HTERT RPE-1 (cell line): ENCODE results near the gene PARD6A.

Experiments
- in situ Hi-C: fragments of 300-500 bp; cut with MboI; formaldehyde crosslinking; loops from 4 replicates; pipeline ENCODE4 v1.14.3; 2020; ENCODE audit warnings: low sequenced_read_pairs

PARD6A gene

DNA sequence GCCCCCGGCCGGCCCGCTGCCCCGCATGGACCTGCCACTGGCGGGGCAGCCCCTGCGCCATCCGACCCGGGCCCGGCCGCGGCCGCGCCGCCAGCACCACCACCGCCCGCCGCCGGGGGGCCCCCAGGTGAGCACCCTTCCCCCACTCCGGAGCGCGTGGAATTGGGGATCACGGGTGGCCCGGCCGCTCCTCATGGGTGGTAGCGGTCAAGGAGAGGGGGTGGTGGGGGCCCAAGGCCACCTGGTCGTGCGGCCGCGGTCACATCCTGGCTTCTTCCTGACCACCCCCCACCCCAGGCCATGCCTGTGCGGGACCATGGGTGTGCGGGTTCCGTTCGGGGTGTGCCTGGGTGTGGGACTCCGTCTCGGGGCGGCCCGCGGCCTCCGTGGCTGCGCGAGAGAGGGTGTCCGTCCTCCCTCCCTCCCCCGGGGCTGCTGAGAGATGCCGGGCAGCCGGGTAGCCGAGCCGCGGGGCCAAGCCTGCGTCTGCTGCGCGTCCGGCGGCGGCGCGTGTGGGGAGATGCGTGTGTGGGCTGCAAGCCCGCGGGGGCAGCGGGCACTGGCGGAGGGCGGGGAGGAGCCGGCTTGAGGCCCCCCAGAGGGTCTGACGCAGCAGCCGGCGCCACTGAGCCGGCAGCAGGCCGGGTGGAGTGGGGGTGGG is 7.5 kb upstream of the PARD6A start:
- in situ Hi-C loops, result no loop called here

DNA sequence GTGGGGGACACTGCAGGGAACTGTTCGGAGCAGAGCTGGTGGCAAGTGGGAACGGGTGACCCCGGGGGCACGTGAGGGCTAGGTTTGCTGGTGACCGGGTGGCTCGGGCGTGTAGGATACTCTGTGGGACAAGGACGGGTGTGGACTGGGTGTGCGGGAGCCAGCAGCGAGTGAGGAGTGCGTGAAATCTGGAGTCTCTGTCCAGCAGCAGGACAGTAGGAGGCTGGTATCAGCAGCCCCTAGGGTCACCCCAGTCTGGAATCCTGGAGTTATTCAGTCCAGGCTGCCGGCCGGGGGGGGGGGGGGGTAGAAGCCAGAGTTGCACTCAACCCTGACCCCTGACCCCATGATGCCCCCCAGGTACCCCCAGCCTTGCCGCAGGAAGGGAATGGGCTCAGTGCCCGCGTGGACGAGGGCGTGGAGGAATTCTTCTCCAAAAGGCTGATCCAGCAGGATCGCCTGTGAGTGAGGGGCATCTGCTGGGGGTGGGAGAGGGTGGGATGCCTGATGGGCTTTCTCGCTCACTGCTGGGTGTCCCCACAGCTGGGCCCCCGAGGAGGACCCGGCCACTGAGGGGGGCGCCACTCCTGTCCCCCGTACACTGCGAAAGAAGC is 6.9 kb upstream of the PARD6A start:
- in situ Hi-C loops, result no loop called here

DNA sequence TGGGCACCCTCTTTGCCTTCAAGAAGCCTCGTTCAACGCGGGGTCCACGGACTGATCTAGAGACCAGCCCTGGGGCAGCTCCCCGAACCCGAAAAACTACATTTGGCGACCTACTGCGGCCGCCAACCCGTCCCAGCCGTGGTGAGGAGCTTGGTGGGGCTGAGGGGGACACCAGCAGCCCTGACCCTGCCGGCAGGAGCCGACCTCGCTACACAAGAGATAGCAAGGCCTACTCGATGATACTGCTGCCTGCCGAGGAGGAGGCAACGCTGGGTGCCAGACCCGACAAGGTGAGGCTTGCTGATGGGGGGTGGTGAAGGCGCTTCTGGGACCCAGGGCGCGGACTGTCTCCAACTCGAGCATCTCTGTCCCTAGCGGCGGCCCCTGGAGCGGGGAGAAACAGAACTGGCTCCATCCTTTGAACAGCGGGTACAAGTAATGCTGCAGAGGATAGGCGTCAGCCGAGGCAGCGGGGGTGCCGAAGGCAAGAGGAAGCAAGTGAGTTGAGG is 6.3 kb upstream of the PARD6A start:
- in situ Hi-C loops, result no loop called here

DNA sequence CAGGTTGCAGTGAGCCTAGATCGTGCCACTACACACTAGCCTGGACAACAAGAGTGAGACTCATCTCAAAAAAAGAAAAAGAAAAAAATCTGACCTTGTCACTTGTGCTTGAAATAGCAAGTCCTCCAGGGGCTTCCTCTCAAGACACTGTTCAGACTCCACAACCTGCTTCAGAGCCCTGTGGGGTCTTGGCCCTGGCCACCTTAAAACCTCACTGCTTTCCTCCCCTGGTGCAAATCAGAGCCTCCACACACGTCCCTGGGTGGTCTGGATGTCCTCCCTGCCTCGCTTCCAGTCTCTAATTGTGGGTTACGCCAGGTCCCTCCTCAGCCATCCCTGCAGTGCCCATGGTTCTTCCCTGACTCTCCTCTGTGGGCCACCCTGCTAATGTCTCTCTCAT is 5.4 kb upstream of the PARD6A start:
- in situ Hi-C loops, result no loop called here

DNA sequence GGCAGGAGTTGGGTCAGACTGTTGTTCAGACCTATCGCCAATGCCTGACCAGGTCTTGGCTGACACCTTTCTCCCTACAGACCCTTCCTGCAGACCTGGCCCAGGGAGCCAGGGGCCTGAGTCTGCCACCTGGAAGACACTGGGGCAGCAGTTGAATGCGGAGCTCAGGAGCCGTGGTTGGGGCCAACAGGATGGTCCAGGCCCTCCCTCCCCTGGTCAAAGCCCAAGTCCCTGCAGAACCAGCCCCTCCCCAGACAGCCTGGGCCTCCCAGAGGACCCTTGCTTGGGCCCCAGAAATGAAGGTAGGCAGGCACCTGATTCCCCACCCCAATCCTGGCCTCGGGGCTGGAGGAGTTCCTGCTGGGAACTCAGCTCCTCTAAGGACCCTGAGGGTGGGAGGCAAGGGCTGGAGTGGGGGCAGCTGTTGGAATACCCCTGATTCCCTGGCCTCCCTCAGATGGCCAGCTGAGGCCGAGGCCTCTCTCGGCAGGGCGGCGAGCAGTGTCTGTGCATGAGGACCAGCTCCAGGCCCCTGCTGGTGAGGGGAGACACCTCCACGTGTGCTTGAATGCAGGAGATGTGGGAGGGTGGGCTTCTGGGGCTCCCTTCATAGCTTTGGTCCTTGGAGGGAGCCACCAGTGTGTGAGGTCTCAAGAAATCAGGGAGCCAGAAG is 4.3 kb upstream of the PARD6A start:
- in situ Hi-C loops, result no loop called here

DNA sequence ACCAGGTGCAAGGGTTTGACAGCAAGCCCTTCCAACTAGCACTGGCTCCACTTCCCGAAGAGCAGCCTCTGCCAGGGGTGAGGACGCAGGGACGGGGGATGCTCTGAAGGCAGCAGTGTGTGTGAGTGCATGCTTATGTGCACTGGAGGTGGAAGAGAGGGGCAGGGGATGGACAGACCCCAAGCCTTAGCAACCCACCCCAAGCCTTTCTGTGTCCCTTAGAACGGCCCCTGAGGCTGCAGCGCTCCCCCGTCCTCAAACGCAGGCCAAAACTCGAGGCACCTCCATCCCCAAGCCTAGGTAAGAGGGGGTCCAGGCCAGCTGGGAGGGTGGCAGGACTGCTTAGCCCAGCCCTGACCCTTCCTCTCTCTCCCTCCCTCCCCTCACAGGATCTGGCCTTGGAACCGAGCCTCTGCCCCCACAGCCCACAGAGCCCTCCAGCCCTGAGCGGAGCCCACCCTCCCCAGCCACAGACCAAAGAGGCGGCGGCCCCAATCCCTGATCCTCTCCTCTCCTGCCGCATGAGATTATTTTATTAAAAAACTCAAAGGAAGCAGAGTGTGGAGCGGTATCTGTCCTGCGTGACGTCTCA is 3.6 kb upstream of the PARD6A start:
- in situ Hi-C loops, result no loop called here

DNA sequence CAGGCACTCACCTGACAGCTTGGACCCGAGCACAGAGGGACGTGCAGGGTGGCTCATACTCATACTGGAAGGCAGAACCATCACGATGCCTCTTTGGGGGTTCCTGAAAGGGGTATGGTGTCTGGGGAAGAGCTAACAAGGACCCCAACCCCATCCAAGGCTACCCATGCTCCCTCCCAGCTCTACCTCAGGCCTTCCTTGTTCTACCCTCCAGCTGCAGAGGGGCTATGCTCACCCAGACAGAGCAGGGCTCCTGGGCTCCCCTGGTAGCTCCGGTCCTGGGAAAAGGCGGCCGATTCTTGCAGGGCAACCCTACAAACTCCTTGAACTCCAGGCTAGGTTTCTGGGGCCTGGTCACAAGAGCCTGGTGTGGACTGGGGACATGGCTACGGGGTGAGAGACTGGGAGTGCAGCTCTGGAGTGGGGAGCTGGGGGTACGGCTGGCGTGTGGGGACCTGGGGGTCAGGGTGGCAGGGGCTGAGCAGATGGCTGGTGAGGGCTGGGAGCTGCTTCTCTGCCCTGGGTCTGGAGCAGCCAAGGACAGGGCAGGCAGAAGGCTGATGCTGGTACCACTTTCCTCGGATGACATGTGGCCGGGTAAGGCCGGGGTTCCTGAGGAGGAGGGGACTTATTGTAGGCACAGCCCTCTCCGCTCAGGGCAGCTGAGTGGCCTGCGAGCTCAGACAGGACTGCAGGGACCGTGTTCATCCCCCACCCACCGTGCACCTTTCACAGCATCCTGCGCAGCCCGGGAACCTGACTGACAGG is 2.8 kb upstream of the PARD6A start:
- in situ Hi-C loops, result no loop called here

DNA sequence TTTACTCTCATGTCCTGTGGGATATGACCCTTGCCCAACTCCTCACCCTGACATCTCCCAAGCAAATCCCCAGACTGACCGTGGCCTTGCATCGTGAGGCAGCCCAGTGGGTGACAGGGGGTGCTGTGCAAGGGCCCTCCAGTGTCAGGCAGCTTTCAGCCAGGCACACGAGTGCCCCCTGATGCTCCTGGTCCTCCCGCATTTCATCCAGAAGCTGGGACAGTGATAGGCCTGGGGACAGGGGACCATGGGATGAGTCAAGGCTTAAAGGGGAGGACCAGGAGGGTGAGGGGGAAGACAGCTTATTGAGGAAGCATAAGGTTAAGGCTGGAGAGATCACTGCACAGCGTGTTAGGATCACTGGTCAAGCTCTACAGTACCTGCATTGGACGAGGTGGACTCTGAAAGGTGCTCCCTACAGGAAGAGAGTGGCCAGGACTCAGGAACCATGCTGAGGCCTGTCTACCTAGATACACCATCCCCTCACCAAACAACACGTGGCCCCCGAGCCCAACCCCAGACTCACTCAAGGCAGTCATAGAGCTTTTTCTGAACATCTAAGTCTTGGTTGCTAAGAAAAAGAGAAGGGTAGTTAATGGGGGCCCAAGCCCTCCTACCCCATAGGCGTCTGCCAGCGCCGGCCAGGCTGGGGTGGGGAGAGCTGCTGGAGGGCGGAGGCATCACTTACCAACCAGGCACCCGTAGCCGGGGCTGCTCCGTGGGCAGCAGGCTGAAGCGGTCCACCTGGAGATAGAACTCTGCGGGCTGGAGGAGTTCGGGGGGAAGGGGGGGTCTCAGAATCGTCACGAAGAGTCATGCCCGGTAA is 1.7 kb upstream of the PARD6A start:
- in situ Hi-C loops, result no loop called here

DNA sequence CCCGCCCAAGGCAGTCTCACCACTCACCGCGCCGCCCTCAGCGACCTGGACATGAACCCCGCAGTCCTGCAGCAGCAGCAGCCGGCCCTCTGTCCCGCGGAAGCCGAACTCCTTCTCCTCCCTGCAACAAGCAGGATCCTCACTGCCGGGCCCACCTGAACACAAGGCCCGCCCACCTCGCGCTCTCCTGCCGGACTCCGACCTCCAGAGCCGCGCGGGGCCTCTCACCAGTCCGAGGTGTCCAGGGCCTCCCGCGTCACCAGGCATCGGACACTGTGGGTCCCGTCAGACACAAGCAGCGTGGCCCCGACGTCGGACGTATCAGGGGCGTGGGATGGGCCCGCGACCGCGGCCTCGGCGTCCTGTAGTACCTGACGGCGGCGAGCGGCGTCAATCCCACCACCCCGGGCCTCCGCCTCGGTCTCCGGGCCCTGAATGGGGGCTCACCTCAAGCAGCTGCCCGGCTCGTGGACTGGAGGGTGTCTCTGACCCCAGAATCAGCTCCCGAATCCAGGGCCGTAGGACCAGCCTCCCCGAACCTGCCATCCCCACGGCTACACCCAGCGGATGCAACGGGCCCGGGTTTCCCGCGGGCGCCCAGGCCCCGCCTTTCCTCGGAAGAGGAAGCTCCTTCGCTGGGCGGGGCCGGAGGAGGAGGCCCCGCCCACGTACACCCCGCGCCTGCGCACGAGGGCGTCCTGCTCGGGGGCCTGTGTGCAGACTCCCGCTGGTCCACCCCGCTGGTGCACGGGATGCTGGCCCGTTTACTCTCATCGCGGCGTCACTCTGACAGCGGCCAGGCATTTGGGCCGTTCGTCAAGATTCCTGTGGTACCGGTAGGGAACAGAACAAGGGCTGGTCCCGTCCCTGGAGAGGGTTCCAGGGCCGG is 841 bp upstream of the PARD6A start, which contains the start of gene ACD:
TSS of gene ACD (minus strand) at position 586 of the 889 bp plus-strand sequence. CDS start at position 546, 40 bp downstream.
- in situ Hi-C loops, result no loop called here

DNA sequence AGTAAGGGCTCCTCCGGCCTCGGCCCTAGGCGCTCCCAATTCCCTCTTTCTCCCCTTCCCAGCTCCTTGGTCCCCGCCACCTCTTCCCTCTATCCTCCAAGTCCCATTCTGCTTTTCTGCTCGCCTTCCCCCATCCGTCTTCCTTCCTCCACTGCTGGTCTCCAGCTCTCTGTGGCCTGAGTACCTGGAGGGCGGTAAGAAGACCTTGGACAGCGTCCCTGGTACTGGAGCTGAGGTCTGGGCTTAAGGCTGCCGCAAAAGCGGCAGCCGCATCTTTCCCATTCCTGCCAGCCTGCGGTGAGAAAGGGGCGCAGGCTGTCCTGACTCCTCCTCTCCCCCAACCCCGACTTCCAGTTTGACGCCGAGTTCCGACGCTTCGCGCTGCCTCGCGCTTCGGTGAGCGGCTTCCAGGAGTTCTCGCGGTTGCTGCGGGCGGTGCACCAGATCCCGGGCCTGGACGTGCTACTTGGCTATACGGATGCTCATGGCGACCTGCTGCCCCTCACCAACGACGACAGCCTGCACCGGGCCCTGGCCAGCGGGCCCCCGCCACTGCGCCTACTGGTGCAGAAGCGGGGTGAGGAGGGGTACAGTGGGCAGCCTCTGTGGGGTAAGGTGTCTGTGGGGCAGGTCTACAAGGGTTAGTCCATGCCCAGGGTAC is 471 bp downstream of the PARD6A start:
- in situ Hi-C loops, result no loop called here

DNA sequence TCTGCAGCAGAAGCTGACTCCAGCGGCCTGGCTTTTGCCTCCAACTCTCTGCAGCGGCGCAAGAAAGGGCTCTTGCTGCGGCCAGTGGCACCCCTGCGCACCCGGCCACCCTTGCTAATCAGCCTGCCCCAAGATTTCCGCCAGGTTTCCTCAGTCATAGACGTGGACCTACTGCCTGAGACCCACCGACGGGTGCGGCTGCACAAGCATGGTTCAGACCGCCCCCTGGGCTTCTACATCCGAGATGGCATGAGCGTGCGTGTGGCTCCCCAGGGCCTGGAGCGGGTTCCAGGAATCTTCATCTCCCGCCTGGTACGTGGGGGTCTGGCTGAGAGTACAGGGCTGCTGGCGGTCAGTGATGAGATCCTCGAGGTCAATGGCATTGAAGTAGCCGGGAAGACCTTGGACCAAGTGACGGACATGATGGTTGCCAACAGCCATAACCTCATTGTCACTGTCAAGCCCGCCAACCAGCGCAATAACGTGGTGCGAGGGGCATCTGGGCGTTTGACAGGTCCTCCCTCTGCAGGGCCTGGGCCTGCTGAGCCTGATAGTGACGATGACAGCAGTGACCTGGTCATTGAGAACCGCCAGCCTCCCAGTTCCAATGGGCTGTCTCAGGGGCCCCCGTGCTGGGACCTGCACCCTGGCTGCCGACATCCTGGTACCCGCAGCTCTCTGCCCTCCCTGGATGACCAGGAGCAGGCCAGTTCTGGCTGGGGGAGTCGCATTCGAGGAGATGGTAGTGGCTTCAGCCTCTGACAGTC is 1.3 kb downstream of the PARD6A start:
- in situ Hi-C loops, result no loop called here

DNA sequence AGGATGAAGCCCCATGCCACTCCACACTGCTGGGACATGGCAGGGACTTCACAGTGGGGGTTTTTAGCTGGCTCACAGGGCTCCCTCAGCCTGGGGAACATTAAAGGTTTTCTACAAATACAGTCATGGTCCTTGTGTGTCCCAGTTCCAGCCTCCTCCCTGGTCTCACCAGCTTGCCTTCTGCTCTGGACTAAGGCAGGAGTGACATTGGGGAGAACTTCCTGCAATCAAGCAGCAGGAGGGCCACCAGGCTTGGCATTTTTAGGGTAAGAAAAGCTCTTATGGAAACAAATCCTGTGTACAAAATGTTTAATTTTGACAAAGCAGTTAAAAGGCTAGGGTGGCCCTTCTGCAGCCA is 1.9 kb downstream of the PARD6A start:
- in situ Hi-C loops, result no loop called here

DNA sequence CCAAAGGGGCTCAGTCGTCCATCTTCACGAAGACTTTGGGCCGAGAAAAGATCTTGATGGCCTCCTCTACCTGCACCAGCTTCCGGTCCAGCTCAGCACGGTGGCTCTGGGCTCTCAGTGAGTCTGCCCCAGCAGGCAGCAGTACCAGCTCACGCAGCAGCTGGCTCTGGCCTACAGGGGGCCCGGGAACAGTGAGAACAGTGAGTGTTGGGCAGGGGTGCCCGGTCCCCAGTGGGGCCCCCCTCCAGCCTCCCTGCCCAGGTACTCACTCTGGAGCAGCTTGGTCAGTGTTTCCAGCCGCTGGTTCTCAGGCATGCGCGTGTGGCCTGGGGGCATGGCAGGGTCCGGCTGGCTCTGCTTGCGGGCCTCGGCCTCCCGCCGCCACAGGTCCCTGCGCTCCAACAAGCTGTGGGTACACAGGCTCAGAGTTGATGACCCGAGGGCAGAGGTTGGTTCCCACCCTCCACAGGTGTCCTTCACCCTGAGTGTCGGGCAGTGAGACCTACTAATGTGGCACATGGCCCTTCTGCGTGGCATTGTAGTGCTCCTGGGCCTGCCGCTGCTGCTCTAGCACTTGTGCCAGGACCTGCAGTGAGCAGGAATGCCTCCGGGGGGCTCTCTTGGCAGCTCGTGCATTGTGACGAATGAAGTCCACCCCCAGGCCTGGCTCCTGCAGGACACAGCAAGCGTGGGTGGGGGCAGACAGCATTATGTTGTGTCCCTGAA is 2.6 kb downstream of the PARD6A start:
- in situ Hi-C loops, result no loop called here

DNA sequence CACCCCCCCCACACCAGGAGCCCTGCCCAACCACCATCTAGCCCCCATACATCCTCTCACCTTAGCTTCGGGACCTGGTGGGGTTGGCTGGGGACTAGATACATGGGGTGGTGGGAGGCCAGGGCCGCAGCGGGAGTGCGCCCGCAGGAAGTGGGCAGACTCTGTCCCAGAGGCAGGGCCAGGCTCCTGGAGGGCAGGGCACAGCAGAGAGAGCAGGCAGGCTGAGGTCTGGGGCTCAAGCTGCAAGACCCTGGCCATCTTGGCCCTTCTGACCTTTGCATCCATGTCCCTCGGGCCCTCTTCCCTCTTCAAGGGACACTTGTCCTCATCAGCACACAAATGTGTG is 3.1 kb downstream of the PARD6A start:
- in situ Hi-C loops, result no loop called here

DNA sequence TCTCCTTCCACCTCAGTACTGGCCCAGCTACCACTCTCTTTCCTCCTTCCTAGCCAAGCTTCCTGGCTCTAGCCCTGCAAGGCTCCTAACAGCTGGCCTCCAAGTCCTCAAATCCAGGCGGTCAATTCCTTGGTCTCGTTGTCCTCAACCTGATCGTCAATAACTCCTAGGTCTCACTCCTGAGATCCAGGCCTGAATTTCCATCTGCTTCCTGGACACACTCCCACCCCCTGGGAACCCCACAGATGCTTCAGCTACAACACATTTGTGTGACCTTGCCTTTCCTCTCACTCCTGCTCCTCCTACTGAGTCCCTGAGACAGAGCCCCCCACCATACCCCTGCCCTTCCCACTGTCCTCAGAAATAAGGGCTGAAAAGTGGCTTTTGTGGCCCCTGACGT is 3.5 kb downstream of the PARD6A start:
- in situ Hi-C loops, result no loop called here

DNA sequence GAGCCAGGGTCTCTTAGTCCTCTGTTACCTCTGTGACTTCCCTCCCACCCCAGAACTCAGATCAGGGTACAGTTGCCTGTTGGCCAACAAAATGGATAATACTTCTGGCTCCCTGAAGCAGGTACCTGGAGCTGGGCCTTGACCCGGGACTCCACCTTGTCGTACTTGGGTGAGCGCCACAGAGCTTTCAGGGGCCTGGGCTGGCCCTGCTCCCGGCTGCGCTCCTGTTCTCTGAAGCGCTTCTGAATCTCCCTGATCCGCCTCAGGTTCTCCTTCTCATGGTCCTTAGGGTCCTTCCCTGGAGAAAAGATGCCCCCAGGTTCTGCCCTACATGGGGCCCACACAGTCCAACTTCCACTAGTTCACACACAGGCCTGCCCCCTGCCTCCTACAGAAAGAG is 4.1 kb downstream of the PARD6A start:
- in situ Hi-C loops, result no loop called here

DNA sequence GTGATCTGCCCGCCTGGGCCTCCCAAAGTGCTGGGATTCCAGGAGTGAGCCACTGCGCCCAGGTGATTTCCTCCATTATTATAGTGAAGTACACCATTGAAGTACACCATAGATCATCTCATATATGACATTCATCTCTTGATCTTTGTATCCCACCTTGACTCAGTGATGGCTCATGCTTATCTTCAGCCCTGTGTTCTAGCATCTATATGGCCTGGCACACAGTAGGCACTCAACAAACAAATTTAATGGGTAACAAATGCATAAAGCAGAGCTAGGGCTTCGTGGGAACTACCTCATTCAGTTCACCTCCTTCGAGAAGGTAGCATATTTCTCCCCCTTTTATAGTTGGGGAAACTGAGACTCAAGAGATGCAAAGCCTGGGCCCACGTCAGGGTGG is 4.8 kb downstream of the PARD6A start:
- in situ Hi-C loops, result no loop called here
